ENCODE results near the gene PEAK1.

GRCh38 chr15:77414789-77415442 lies 5.0 kb downstream of the PEAK1 start:
- TF ChIP-seq THRB (CRISPR knock-in tag; conservative IDR thresholded peaks at IDR 0.05) (no peak), CTCF (IDR thresholded peaks at IDR 0.05 in 2 of 3, conservative IDR thresholded peaks at IDR 0.05 in 1 of 3; ENCODE audit: insufficient read depth in 2 of 3, low read depth in 1 of 3, low read length in 3 of 3) (no peak), ATF7 (IDR thresholded peaks at IDR 0.05) (no peak), MAFK (IDR thresholded peaks at IDR 0.05; ENCODE audit: low read length) (no peak), CBX3 (IDR thresholded peaks at IDR 0.05; ENCODE audit: borderline replicate concordance in 1 of 2, low read length in 2 of 2) (no peak), ZNF274 (IDR thresholded peaks at IDR 0.05; ENCODE audit: borderline replicate concordance, low read depth, low read length) (no peak), REST (IDR thresholded peaks at IDR 0.05; ENCODE audit: borderline replicate concordance) (no peak), REST (CRISPR knock-in tag; IDR thresholded peaks at IDR 0.05; ENCODE audit: low read depth) (no peak), MBD1 (CRISPR knock-in tag; IDR thresholded peaks at IDR 0.05) (no peak), POLR2AphosphoS5 (IDR thresholded peaks at IDR 0.05; ENCODE audit: control insufficient read depth, insufficient read depth, low read depth, low read length) (no peak), RCOR1 (IDR thresholded peaks at IDR 0.05; ENCODE audit: borderline replicate concordance in 1 of 2, low read depth in 2 of 2, low read length in 2 of 2) (no peak), HDAC2 (IDR thresholded peaks at IDR 0.05) (no peak), SRSF7 (optimal IDR thresholded peaks at IDR 0.05; ENCODE audit: low read depth, low read length) (no peak)

Measured in K562 (cell line).